ENCODE measurements around the gene PLPPR1.

DNA sequence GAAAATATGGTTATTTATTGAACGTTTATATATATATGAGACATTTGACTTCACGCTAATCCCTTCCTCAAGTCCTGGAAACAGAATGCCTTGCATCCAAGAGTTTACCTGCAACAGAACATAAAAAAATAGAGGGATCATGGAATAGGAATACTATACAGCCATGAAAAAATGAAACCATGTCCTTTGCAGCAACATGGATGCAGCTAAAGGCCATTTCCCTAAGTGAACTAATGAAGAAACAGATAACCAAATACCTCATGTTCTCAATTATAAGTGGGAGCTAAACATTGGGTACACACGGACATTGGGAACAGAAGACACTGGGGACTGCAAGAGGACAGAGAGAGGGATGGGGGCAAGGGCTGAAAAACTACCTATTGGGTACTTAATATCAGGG lies 343.3 kb downstream of the PLPPR1 start:
- TF ChIP-seq EP300 (IDR thresholded peaks at IDR 0.05): no peak
- TF ChIP-seq, protein P1, sequence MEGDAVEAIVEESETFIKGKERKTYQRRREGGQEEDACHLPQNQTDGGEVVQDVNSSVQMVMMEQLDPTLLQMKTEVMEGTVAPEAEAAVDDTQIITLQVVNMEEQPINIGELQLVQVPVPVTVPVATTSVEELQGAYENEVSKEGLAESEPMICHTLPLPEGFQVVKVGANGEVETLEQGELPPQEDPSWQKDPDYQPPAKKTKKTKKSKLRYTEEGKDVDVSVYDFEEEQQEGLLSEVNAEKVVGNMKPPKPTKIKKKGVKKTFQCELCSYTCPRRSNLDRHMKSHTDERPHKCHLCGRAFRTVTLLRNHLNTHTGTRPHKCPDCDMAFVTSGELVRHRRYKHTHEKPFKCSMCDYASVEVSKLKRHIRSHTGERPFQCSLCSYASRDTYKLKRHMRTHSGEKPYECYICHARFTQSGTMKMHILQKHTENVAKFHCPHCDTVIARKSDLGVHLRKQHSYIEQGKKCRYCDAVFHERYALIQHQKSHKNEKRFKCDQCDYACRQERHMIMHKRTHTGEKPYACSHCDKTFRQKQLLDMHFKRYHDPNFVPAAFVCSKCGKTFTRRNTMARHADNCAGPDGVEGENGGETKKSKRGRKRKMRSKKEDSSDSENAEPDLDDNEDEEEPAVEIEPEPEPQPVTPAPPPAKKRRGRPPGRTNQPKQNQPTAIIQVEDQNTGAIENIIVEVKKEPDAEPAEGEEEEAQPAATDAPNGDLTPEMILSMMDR (IDR thresholded peaks at IDR 0.05): no peak
